Measurements from ENCODE around the gene MIPOL1. TPM values are rescaled to one million over a fixed set of nuclear protein-coding genes. Genes with fewer than 3 reads are reported as not detected.

Gene MIPOL1
- total RNA-seq, 1 donor from 2014 or later, result 8.9 TPM

DNA sequence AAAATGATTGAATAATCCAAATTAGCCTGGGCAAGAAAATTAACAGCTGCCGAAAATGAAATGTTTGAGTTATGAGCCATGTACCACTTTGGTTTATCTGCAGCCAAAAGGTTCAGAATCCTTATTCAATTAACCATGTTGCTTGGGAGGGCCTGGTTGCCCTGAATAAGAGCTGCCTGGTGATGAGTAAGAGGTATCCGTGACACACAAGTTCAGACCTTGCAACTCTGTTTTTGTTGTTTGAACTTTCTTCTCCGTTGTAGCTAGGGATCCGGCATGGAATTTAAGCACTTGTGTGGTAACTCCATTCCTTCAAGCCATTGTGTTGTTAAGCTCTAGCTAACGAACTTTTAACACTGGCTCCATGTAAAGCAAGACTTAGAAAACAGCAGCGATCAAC lies 361.6 kb downstream of the MIPOL1 start:
- TF ChIP-seq, protein P1, sequence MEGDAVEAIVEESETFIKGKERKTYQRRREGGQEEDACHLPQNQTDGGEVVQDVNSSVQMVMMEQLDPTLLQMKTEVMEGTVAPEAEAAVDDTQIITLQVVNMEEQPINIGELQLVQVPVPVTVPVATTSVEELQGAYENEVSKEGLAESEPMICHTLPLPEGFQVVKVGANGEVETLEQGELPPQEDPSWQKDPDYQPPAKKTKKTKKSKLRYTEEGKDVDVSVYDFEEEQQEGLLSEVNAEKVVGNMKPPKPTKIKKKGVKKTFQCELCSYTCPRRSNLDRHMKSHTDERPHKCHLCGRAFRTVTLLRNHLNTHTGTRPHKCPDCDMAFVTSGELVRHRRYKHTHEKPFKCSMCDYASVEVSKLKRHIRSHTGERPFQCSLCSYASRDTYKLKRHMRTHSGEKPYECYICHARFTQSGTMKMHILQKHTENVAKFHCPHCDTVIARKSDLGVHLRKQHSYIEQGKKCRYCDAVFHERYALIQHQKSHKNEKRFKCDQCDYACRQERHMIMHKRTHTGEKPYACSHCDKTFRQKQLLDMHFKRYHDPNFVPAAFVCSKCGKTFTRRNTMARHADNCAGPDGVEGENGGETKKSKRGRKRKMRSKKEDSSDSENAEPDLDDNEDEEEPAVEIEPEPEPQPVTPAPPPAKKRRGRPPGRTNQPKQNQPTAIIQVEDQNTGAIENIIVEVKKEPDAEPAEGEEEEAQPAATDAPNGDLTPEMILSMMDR (IDR thresholded peaks at IDR 0.05; ENCODE audit: borderline replicate concordance), result no peak
- H3K27ac ChIP-seq (replicated peaks), result no peak overlapping the region
- no peak for DNase-seq
- H3K36me3 ChIP-seq, result no peaks in the 10 kb centered on the region
- peaks cover 10% of the 10 kb centered on the region for H3K9me3 ChIP-seq (replicated peaks)
- H3K4me3 ChIP-seq, result no peak overlapping the region
- H3K4me1 ChIP-seq, result no peaks in the 10 kb centered on the region
- intact Hi-C loops (cut with micrococcal nuclease), result no loop called here
- H3K27me3 ChIP-seq (ENCODE audit: low read depth), result no peaks in the 10 kb centered on the region

DNA sequence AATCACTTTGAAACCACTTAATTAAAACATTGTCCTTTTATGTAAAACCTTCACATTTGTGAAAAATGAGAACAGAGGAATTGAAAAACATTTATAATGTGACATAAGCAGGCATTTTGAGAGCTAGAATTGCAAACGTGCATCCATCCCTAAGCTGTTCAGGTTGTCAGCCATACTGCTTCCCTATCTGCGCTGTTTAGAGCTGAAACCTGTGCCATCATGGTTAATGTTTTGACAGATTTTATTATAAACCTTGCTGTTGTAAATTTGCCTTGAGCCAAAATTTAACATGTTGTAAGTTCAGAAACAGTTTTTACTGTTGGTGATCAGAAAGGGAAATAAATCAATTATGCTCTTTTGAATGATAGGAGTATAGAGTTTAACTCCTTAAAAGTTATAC lies 365.5 kb downstream of the MIPOL1 start:
- Histone ChIP-seq H3K4me1 (peaks cover 5% of the 10 kb centered on the region), H3K27ac (replicated peaks) (no peak overlapping the region), H3K4me3 (no peak overlapping the region), H3K27me3 (ENCODE audit: low read depth) (no peaks in the 10 kb centered on the region), H3K36me3 (no peaks in the 10 kb centered on the region), H3K9me3 (replicated peaks) (no peaks in the 10 kb centered on the region)
- intact Hi-C loops (cut with micrococcal nuclease), result no loop called here
- DNase-seq, result no peak
- TF ChIP-seq, protein P1 (IDR thresholded peaks at IDR 0.05; ENCODE audit: borderline replicate concordance), result no peak

DNA sequence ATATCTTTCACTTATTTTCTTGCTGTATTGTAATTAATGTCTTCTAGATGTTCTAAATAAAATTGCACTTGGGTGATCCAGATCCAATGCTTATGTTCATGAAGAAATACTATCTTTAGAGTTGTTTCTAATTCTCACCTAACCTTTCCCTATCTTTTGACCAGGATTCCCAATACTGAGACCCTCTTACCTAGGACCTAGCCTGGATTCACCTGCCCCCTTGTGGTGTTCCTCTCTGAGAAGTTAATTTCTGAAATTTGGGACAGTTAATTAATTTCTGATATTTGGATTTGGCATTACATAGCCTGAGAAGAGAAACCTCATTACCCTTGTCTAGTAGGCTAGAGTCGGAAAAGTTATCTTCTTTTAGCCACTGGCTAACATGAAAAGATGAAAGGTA lies 367.8 kb downstream of the MIPOL1 start:
- Histone ChIP-seq H3K4me3 (no peak overlapping the region), H3K9me3 (replicated peaks) (no peaks in the 10 kb centered on the region), H3K27me3 (ENCODE audit: low read depth) (no peaks in the 10 kb centered on the region), H3K27ac (replicated peaks) (no peak overlapping the region), H3K4me1 (peaks cover 5% of the 10 kb centered on the region), H3K36me3 (no peaks in the 10 kb centered on the region)
- no peak for DNase-seq
- TF ChIP-seq, protein P1 (IDR thresholded peaks at IDR 0.05; ENCODE audit: borderline replicate concordance), result no peak
- intact Hi-C loops (cut with micrococcal nuclease), result no loop called here

DNA sequence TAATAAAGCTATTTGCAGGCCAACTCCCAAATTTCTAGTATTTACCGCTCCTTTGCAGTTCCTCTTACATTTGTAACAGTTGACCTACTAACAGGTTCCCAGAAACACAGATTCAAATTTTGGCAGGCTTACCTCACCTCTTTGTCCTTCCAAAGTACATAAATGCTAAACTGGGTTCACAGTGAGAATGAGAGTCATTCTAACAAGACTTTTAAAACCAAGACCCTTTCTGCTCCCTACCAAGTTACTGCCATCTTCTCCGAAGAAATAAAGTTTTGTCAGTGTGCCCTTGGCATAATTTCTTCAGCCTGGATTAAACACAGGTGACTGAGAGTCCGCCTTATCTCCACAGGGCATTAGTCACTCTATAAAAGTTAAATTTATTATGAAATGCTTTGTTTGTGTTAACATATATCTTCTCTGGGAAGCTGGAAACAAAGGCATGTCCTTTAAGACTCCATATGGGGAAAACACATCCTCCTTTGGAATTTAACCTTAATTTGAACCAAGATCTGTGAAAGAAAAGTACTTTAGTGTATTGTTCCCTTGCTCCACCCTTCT lies 369.2 kb downstream of the MIPOL1 start:
- no peak overlapping the region for H3K4me3 ChIP-seq
- no peaks in the 10 kb centered on the region for H3K9me3 ChIP-seq (replicated peaks)
- intact Hi-C loops (cut with micrococcal nuclease), result no loop called here
- peaks cover 5% of the 10 kb centered on the region for H3K4me1 ChIP-seq
- no peaks in the 10 kb centered on the region for H3K36me3 ChIP-seq
- no peak for DNase-seq
- H3K27me3 ChIP-seq (ENCODE audit: low read depth), result peaks cover 2% of the 10 kb centered on the region
- TF ChIP-seq, protein P1 (IDR thresholded peaks at IDR 0.05; ENCODE audit: borderline replicate concordance), result no peak
- no peak overlapping the region for H3K27ac ChIP-seq (replicated peaks)

DNA sequence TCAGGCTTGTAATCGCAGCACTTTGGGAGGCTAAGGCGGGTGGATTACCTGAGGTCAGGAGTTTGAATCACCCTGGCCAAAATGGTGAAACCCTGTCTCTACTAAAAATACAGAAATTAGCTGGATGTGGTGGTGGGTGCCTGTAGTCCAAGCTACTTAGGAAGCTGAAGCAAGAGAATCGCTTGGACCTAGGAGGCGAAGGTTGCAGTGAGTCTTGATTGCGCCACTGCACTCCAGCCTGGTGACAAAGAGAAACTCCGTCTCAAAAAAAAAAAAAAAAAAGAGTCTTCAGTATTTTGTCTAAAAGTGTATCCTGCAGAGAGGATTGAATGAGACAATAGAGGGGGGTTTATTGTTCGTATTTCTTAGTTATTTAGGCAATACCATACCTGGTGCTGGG lies 372.0 kb downstream of the MIPOL1 start:
- intact Hi-C loops (cut with micrococcal nuclease), result no loop called here
- Histone ChIP-seq H3K4me3 (no peak overlapping the region), H3K36me3 (no peaks in the 10 kb centered on the region), H3K4me1 (peaks cover 5% of the 10 kb centered on the region), H3K9me3 (replicated peaks) (no peaks in the 10 kb centered on the region), H3K27me3 (ENCODE audit: low read depth) (peaks cover 19% of the 10 kb centered on the region), H3K27ac (replicated peaks) (no peak overlapping the region)
- TF ChIP-seq, protein P1 (IDR thresholded peaks at IDR 0.05; ENCODE audit: borderline replicate concordance), result no peak
- no peak for DNase-seq
